ENCODE data around the gene NR6A1. TPM values are rescaled to one million over a fixed set of nuclear protein-coding genes. Genes with fewer than 3 reads are reported as not detected.

NR6A1 gene
- total RNA-seq, 1 experiment from 2014 or later = 99.3 TPM

- Histone ChIP-seq H3K27ac (ENCODE audit: insufficient read length, low read depth, low read length) (no peak overlapping the region), H3K4ac (ENCODE audit: low read depth, low read length) (no peak overlapping the region), H2AK5ac (ENCODE audit: insufficient read length, low read length) (no peak overlapping the region), H3K23me2 (ENCODE audit: insufficient read length, low read depth, low read length, poor library complexity, severe bottlenecking) (no peaks in the 10 kb centered on the region), H3K23ac (ENCODE audit: insufficient read length, low read depth, low read length) (no peak overlapping the region), H4K91ac (ENCODE audit: insufficient read length, low read depth, low read length) (no peak overlapping the region), H3K18ac (ENCODE audit: insufficient read length, low read depth, low read length) (no peak overlapping the region), H4K20me1 (ENCODE audit: control insufficient read depth, insufficient read depth, insufficient read length) (no peaks in the 10 kb centered on the region), H3K56ac (ENCODE audit: insufficient read length, low read depth, low read length) (no peak overlapping the region), H2BK120ac (ENCODE audit: low read depth, low read length, poor library complexity, severe bottlenecking) (no peak overlapping the region), H2AFZ (ENCODE audit: low read length) (no peak overlapping the region), H3K79me2 (ENCODE audit: insufficient read depth, low read length) (peaks cover 2% of the 10 kb centered on the region; the same call in 1 of the 2 replicates), H4K8ac (replicated peaks; ENCODE audit: insufficient read length, low read depth, low read length) (no peak overlapping the region), H4K5ac (ENCODE audit: insufficient read length, low read depth, low read length) (no peak overlapping the region), H3K4me1 (ENCODE audit: insufficient read depth, low read length) (no peaks in the 10 kb centered on the region; the same call in 1 of the 2 replicates), H3K79me1 (ENCODE audit: insufficient read depth, low read depth, low read length, poor library complexity, severe bottlenecking) (no peaks in the 10 kb centered on the region), H3K27me3 (ENCODE audit: insufficient read depth, low read length) (no peaks in the 10 kb centered on the region), H3T11ph (ENCODE audit: low read length) (no peak overlapping the region), H2BK15ac (ENCODE audit: low read depth, low read length) (no peak overlapping the region), H2BK5ac (ENCODE audit: insufficient read length, low read length) (no peak overlapping the region), H3K9me3 (ENCODE audit: control insufficient read depth, low read depth, low read length) (no peaks in the 10 kb centered on the region), H2BK12ac (ENCODE audit: insufficient read length, low read depth, low read length) (no peak overlapping the region), H3K4me2 (ENCODE audit: insufficient read depth, insufficient read length, low read length) (no peak overlapping the region), H3K9ac (ENCODE audit: extremely low read depth, insufficient read length, low read length) (no peak overlapping the region), H2BK20ac (ENCODE audit: low read depth, low read length, poor library complexity, severe bottlenecking) (no peak overlapping the region), H3K14ac (ENCODE audit: insufficient read depth, low read length) (no peak overlapping the region)
- H3K36me3 Mint-ChIP-seq (ENCODE audit: insufficient read depth in 1 of 3, low read depth in 3 of 3) = no peaks in the 10 kb centered on the region
- no peaks in the 10 kb centered on the region for H3K9me3 Mint-ChIP-seq
- DNase-seq = no peak
- H3K27ac Mint-ChIP-seq = peak overlapping the region in 2 of 3 experiments; percentile 79 to 82; a peak in 4 of 7 replicates
- H3K4me3 Mint-ChIP-seq = no peak overlapping the region
- H3K4me1 Mint-ChIP-seq = peaks cover 51 to 62% of the 10 kb centered on the region in 2 experiments
- TF ChIP-seq CTCF (conservative IDR thresholded peaks at IDR 0.05) = no peak
- H3K27me3 Mint-ChIP-seq (ENCODE audit: low read depth) = no peaks in the 10 kb centered on the region
- WGBS (ENCODE audit: extremely low coverage, insufficient read length, low lambda C conversion rate) = no CpG with 5 or more reads among the region's 3 CpGs
These were observed 152.6 kb downstream of the NR6A1 start for GRCh38 chr9:124618476-124618875.

Measured in H9 (cell line).